Endothelial cell (in vitro differentiated cells): ENCODE data around the gene UQCRFS1. TPM values are rescaled to one million over a fixed set of nuclear protein-coding genes. Genes with fewer than 3 reads are reported as not detected.
A peak's percentile ranks its signal among the peaks of the same experiment; 100 is the strongest.

Experiments used
- DNase-seq: peaks from one replicate; pipeline ENCODE4 v3.0.0; 2021; ENCODE audit warnings: low spot score
- H3K27ac Mint-ChIP-seq: one replicate; pipeline ENCODE4 v1.8.0; 2021; ENCODE audit warnings: mixed read lengths, inconsistent platforms; ENCODE audit not compliant: unreplicated experiment
- H3K27me3 Mint-ChIP-seq: one replicate; pipeline ENCODE4 v1.8.0; 2021; ENCODE audit warnings: mild to moderate bottlenecking, moderate library complexity, mixed read lengths, inconsistent platforms; ENCODE audit not compliant: unreplicated experiment
- H3K36me3 Mint-ChIP-seq: one replicate; pipeline ENCODE4 v1.8.0; 2021; ENCODE audit warnings: mild to moderate bottlenecking, low read depth, mixed read lengths, inconsistent platforms; ENCODE audit not compliant: unreplicated experiment
- H3K4me1 Mint-ChIP-seq: one replicate; pipeline ENCODE4 v1.8.0; 2021; ENCODE audit warnings: mild to moderate bottlenecking, mixed read lengths, inconsistent platforms; ENCODE audit not compliant: unreplicated experiment
- H3K4me3 Mint-ChIP-seq: one replicate; pipeline ENCODE4 v1.8.0; 2021; ENCODE audit warnings: mild to moderate bottlenecking, mixed read lengths, inconsistent platforms; ENCODE audit not compliant: unreplicated experiment
- H3K9me3 Mint-ChIP-seq: one replicate; pipeline ENCODE4 v1.8.0; 2021; ENCODE audit warnings: mixed read lengths, inconsistent platforms; ENCODE audit not compliant: unreplicated experiment
- CTCF ChIP-seq: fragments of 200-600 bp; sonication (generic); IDR thresholded peaks from one replicate; pipeline ENCODE4 v1.5.0; 2021; ENCODE audit warnings: antibody characterized with exemption; ENCODE audit not compliant: unreplicated experiment
- long read RNA-seq: library from polyadenylated mRNA; unstranded; transcript quantifications from one replicate; pipeline ENCODE4 v2.0.0, GENCODE V29; 2020; ENCODE audit not compliant: unreplicated experiment
- total RNA-seq: library from RNA; stranded (reverse); fragmentation: NEBNext Ultra II Directional; extraction: Animal tissue kit (Norgen Biotek cat#: 25700); gene quantifications from one replicate; pipeline ENCODE4 v1.2.1, GENCODE V29; 2021; ENCODE audit not compliant: unreplicated experiment

Gene UQCRFS1
- 32.6 TPM for total RNA-seq
- long read RNA-seq, transcript UQCRFS1-201 (2 exons, 3,475 nt): major isoform, 129 of 132 reads
- long read RNA-seq, partial matches to known transcripts: 0 of 132 reads
- long read RNA-seq, other reads (novel, unspliced or antisense): 3 of 132 reads

- H3K4me1 Mint-ChIP-seq: peaks cover 26% of the 10 kb centered on the region
- peak within 1 kb of the TSS; percentile 93 for H3K4me3 Mint-ChIP-seq
- no peak for TF ChIP-seq CTCF
- H3K36me3 Mint-ChIP-seq: peaks cover 10% of the 10 kb centered on the region
- peak; percentile 97 for DNase-seq
- no peaks in the 10 kb centered on the region for H3K9me3 Mint-ChIP-seq
- H3K27ac Mint-ChIP-seq: peak within 1 kb of the TSS; percentile 97
- H3K27me3 Mint-ChIP-seq: peaks cover 11% of the 10 kb centered on the region
Observed at GRCh38 chr19:29212648-29213573, at the start of gene UQCRFS1. Gene UQCRFS1 (minus strand): TSS chr19:29213151. CDS start chr19:29213118, 33 bp downstream.

- no peak for DNase-seq
- TF ChIP-seq CTCF: no peak
- no peak overlapping the region for H3K27ac Mint-ChIP-seq
Observed at GRCh38 chr19:29262085-29262484, 49.1 kb upstream of the UQCRFS1 start.

GRCh38 chr19:29260477-29261317 lies 47.7 kb upstream of the UQCRFS1 start:
- H3K27me3 Mint-ChIP-seq: peaks cover 8% of the 10 kb centered on the region
- no peaks in the 10 kb centered on the region for H3K4me1 Mint-ChIP-seq
- no peaks in the 10 kb centered on the region for H3K36me3 Mint-ChIP-seq
- no peak overlapping the region for H3K4me3 Mint-ChIP-seq
- no peak overlapping the region for H3K27ac Mint-ChIP-seq
- H3K9me3 Mint-ChIP-seq: peaks cover 3% of the 10 kb centered on the region
- peak; percentile 57 for DNase-seq
- peak; percentile 70 for TF ChIP-seq CTCF

More at GRCh38 chr19:29262085-29262484, 49.1 kb upstream of the UQCRFS1 start:
- H3K36me3 Mint-ChIP-seq: no peaks in the 10 kb centered on the region
- H3K4me3 Mint-ChIP-seq: no peak overlapping the region
- peaks cover 3% of the 10 kb centered on the region for H3K9me3 Mint-ChIP-seq
- peaks cover 8% of the 10 kb centered on the region for H3K27me3 Mint-ChIP-seq
- no peaks in the 10 kb centered on the region for H3K4me1 Mint-ChIP-seq

GRCh38 chr19:29259867-29260281 lies 46.9 kb upstream of the UQCRFS1 start:
- no peak for TF ChIP-seq CTCF
- no peaks in the 10 kb centered on the region for H3K4me1 Mint-ChIP-seq
- H3K27me3 Mint-ChIP-seq: peaks cover 4% of the 10 kb centered on the region
- H3K27ac Mint-ChIP-seq: no peak overlapping the region
- H3K9me3 Mint-ChIP-seq: peaks cover 3% of the 10 kb centered on the region
- no peaks in the 10 kb centered on the region for H3K36me3 Mint-ChIP-seq
- no peak for DNase-seq
- H3K4me3 Mint-ChIP-seq: no peak overlapping the region
